Fibroblast of villous mesenchyme (primary cell): ENCODE data around the gene FOXF2. TPM values are rescaled to one million over a fixed set of nuclear protein-coding genes. Genes with fewer than 3 reads are reported as not detected.

Source experiments
- DNase-seq: peaks from one replicate; pipeline ENCODE4 v3.0.0-alpha.2; 2010; ENCODE audit warnings: low read depth
- H3K4me3 ChIP-seq: 2 replicates; pipeline ENCODE4 v1.5.1; 2011; ENCODE audit warnings: low read depth, mild to moderate bottlenecking, low read length
- total RNA-seq: library from RNA; depleted of rRNA; stranded (reverse); fragments of >200 nt; gene quantifications from 2 replicates; pipeline ENCODE4 v1.2.3, GENCODE V29; 2012
- TF ChIP-seq, protein P1 (sequence below): IDR thresholded peaks from 2 replicates; pipeline ENCODE4 v1.5.1; 2012; ENCODE audit warnings: low read depth, mild to moderate bottlenecking, low read length; ENCODE audit not compliant: insufficient read depth

The FOXF2 gene
- total RNA-seq, 1 donor, result not detected

DNA sequence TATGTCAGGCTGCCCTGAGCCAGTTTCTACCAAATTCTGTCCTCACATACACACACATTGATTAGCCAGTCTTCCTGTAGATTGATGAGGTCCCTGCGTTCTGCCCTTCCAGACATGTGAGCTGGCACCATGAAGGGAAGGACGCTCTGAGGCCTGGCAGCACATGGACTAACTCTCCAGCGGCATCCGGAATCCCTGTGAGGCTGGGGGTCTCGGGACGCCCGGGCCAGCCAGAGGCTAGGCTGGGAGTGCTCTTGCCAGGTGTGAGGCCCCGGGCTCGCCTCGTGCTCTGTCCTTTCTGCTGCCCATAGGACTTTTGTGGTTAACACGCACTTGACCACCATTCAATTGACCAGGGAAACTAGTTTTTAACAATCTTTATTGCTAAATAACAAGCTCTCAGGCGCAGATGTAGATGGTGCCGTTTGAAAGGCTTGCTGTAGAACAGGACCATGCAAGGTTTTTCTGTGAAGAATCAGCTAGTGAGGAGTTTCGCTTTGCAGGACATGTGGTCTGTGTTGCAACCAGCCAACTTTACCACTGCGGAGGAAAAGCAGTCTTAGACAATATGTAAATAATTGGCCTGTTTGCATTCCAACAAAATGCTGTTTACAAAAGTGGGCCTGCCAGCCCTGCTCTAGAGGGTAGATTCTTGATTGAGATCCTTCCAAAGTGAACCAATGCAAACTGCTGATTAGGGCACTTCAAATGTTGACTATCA lies 29.3 kb downstream of the FOXF2 start:
- TF ChIP-seq, protein P1, sequence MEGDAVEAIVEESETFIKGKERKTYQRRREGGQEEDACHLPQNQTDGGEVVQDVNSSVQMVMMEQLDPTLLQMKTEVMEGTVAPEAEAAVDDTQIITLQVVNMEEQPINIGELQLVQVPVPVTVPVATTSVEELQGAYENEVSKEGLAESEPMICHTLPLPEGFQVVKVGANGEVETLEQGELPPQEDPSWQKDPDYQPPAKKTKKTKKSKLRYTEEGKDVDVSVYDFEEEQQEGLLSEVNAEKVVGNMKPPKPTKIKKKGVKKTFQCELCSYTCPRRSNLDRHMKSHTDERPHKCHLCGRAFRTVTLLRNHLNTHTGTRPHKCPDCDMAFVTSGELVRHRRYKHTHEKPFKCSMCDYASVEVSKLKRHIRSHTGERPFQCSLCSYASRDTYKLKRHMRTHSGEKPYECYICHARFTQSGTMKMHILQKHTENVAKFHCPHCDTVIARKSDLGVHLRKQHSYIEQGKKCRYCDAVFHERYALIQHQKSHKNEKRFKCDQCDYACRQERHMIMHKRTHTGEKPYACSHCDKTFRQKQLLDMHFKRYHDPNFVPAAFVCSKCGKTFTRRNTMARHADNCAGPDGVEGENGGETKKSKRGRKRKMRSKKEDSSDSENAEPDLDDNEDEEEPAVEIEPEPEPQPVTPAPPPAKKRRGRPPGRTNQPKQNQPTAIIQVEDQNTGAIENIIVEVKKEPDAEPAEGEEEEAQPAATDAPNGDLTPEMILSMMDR, result no peak
- no peak overlapping the region for H3K4me3 ChIP-seq
- DNase-seq, result peak; percentile 82

DNA sequence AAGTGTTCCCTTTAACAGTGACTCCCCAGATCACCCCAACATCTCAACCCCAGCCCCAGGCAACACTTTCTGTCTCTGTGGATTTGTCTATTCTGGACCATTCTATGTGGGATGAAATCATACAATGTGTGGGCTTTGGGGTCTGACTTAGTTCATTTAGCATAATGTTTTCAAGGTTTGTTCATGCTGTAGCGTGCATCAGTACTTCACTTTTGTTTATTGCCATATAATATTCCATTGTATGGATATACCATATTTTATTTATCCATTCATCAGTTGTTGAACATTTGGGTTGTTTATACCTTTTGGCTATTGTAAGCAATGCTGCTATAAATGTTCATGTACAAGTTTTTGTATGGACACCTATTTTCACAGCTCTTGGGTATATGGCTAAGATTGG lies 31.0 kb downstream of the FOXF2 start:
- H3K4me3 ChIP-seq, result no peak overlapping the region
- no peak for DNase-seq
- TF ChIP-seq, protein P1, result no peak

DNA sequence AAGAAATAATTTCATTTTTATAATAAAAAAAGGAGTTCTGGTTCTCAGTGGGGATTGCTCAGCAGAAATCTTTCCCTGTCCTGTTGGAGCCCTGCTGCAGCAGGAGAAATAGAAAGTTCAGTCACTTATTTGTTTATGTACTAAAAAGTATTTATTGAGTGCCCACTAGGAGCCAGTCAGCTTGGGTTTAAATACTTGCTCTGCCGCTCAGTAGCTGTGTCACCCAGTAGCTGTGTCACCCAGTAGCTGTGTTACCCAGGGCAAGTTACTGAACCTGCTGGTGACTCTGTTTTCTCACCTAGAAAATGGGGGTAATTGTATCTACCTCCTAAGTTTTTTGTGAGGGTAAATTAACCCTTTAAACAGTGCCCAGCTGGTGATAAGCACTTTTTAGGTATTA lies 32.9 kb downstream of the FOXF2 start:
- TF ChIP-seq, protein P1, result no peak

DNA sequence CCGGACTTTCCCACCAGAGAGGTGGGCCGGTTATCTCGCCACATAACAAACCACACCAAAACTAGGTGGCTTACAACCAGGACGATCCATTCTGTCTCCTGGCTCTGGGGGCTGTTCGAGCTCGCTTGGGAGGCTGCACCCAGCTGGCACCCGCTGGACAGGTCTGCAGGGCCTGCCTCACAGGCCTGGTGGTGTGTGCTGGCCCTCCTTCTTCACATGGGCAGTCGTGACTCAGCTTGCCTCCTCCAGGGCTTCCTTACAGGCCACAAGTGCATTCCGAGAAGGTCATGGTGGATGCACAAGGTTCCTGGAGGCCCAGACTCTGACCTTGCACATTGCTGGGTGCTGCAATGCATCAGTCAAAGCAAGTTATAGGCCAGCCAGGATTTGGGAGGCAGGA lies 34.2 kb downstream of the FOXF2 start:
- no peak overlapping the region for H3K4me3 ChIP-seq
- TF ChIP-seq, protein P1, result no peak
- DNase-seq, result peak; percentile 5

More for the DNA sequence above, 32.9 kb downstream of the FOXF2 start:
- H3K4me3 ChIP-seq, result no peak overlapping the region
- DNase-seq, result no peak

DNA sequence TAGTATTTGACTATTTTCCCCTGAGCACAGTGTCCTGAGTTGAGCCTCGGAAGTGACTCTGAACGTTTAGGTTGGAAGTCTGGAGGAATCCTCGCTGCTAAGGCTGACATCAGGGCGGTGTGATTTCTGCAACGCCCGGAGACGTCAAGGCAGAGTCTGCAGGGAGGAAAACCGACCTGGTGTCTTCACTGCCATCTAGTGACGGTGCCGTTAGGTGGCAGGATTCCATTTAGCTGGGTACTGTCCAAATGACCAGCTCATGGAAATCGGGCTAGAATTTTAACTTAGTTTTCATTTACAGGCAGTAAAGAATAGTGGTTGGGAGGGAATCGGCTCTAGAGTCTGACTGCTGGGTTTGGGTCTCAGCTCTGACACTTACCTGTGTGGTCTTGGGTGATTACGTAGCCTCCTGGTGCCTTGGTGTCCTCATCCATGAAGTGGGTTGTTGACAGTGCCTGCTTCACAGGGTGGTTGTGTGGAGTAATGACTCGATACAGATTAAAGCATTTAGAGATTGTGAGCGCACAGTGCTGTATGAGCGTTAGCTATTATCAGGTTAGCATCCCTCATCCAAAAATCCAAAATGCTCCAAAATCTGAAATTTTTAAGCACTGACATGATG lies 35.0 kb downstream of the FOXF2 start:
- DNase-seq, result peak; percentile 57
- H3K4me3 ChIP-seq, result no peak overlapping the region
- TF ChIP-seq, protein P1, result peak; percentile 65

DNA sequence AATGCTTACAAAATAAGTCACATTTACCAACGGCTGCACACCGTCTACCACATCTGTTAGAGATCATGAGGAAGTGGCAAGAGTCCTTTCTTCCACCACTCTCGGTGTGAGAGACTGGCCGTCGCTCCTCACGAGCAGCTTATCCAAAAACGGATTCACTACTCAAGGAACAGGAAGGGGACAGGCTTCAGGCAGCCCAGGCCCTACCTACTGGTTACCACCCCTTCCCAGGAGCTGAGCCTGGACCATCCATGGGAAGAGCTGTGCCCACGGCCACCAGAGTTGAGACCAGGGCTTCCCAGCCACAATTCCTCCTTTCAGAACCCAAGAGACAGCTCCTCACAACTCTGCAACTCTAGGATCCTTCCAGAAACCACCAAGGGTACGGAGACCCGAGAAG lies 37.0 kb downstream of the FOXF2 start:
- no peak overlapping the region for H3K4me3 ChIP-seq
- DNase-seq, result no peak
- TF ChIP-seq, protein P1, result no peak
